22Rv1 (cell line): Measurements from ENCODE around the gene NCKIPSD.

Experiments used
- CTCF ChIP-seq: fragments of 450-650 bp; IDR thresholded peaks from 2 replicates; pipeline ENCODE4 v1.5.1; 2017; ENCODE audit warnings: mild to moderate bottlenecking
- ZFX ChIP-seq: fragments of 450-650 bp; IDR thresholded peaks from 2 replicates; pipeline ENCODE4 v1.6.1; 2017; ENCODE audit warnings: antibody characterized with exemption, borderline replicate concordance

GRCh38 chr3:48711727-48712126 lies 26.0 kb upstream of the NCKIPSD start:
- TF ChIP-seq CTCF (no peak), ZFX (no peak)
